Fibroblast of lung (primary cell): Measurements from ENCODE around the gene FSIP1. TPM values are rescaled to one million over a fixed set of nuclear protein-coding genes. Genes with fewer than 3 reads are reported as not detected.

ENCODE experiments used
- DNase-seq, 2 donors: peaks; one replicate each; pipeline versions ENCODE4 v3.0.0 to v3.0.0-alpha.2; 2010; ENCODE audit warnings: low read depth in 2 of 2
- H2AFZ ChIP-seq: 2 replicates; pipeline ENCODE4 v1.5.1; 2012; ENCODE audit warnings: low read length, control low read depth, inconsistent platforms
- H3K27ac ChIP-seq: 2 replicates; pipeline ENCODE4 v1.5.1; 2011; ENCODE audit warnings: low read length, control low read depth; ENCODE audit not compliant: insufficient read depth
- H3K27me3 ChIP-seq: 2 replicates; pipeline ENCODE4 v1.5.1; 2011; ENCODE audit warnings: mild to moderate bottlenecking, low read length; ENCODE audit not compliant: control insufficient read depth, insufficient read depth
- H3K36me3 ChIP-seq: 2 replicates; pipeline ENCODE4 v1.5.1; 2011; ENCODE audit warnings: low read length; ENCODE audit not compliant: control insufficient read depth, insufficient read depth
- H3K4me1 ChIP-seq: 2 replicates; pipeline ENCODE4 v1.5.1; 2011; ENCODE audit warnings: low read length; ENCODE audit not compliant: control insufficient read depth, insufficient read depth; ENCODE audit errors: extremely low read depth
- H3K4me2 ChIP-seq: 2 replicates; pipeline ENCODE4 v1.5.1; 2011; ENCODE audit warnings: low read length, control low read depth; ENCODE audit not compliant: insufficient read depth; ENCODE audit errors: extremely low read depth
- H3K4me3 ChIP-seq, 4 experiments: fragments of 200-600 bp in 1 of 4; sonication (generic) in 1 of 4; replicated peaks in 1 of 4; 2 replicates each; pipeline ENCODE4 v1.5.1; 2011 to 2016; ENCODE audit warnings: low read length in 4 of 4, low read depth in 3 of 4, mild to moderate bottlenecking in 3 of 4, control low read depth in 2 of 4, inconsistent platforms in 1 of 4, mixed read lengths in 1 of 4; ENCODE audit not compliant: insufficient read depth in 1 of 4; ENCODE audit errors: control extremely low read depth in 1 of 4
- H3K79me2 ChIP-seq: 2 replicates; pipeline ENCODE4 v1.5.1; 2012; ENCODE audit warnings: mild to moderate bottlenecking, low read length, inconsistent platforms; ENCODE audit not compliant: control insufficient read depth, insufficient read depth
- H3K9ac ChIP-seq: 2 replicates; pipeline ENCODE4 v1.5.1; 2011; ENCODE audit warnings: mild to moderate bottlenecking, low read length, control low read depth; ENCODE audit not compliant: insufficient read depth
- H3K9me3 ChIP-seq: 2 replicates; pipeline ENCODE4 v1.5.1; 2012; ENCODE audit warnings: low read depth, low read length; ENCODE audit not compliant: control insufficient read depth, insufficient read depth
- H4K20me1 ChIP-seq: 2 replicates; pipeline ENCODE4 v1.5.1; 2011; ENCODE audit warnings: low read length; ENCODE audit not compliant: control insufficient read depth, insufficient read depth; ENCODE audit errors: extremely low read depth
- CTCF ChIP-seq, 2 donors: IDR thresholded peaks in 1 of 2; conservative IDR thresholded peaks in 1 of 2; 1 replicate in 1 of 2; 2 replicates in 1 of 2; pipeline ENCODE4 v1.5.1; 2011 to 2012; ENCODE audit warnings: low read length in 2 of 2, control low read depth in 1 of 2, inconsistent platforms in 1 of 2, low read depth in 1 of 2, mild to moderate bottlenecking in 1 of 2
- EZH2 ChIP-seq: IDR thresholded peaks from 2 replicates; pipeline ENCODE4 v1.5.1; 2012; ENCODE audit warnings: low read length, control low read depth, mild to moderate bottlenecking; ENCODE audit errors: missing control alignments
- polyA plus RNA-seq, 2 donors: library from polyadenylated mRNA; depleted of rRNA in 1 of 2; stranded (reverse) in 1 of 2; unstranded in 1 of 2; fragments of >200 nt; gene quantifications; 2 replicates each; pipeline ENCODE4 v1.2.1, GENCODE V29; 2011 to 2012; ENCODE audit warnings: missing spikeins in 1 of 2
- total RNA-seq: library from RNA; depleted of rRNA; stranded (reverse); fragments of >200 nt; gene quantifications from 2 replicates; pipeline ENCODE4 v1.2.1, GENCODE V29; 2014

Gene FSIP1
- total and polyA plus RNA-seq, 2 donors (not counting 1 experiment from before 2014, with no cell fraction given): 0.50 to 5.1 TPM

GRCh38 chr15:39669661-39670060 is 113.0 kb downstream of the FSIP1 start:
- no peak overlapping the region for H3K4me3 ChIP-seq
- no peak for TF ChIP-seq EZH2
- no peak for TF ChIP-seq CTCF (conservative IDR thresholded peaks at IDR 0.05 in 1 of 2, IDR thresholded peaks at IDR 0.05 in 1 of 2; ENCODE audit: low read depth in 1 of 2, low read length in 2 of 2)
- H3K4me1 ChIP-seq: no peaks in the 10 kb centered on the region
- no peak overlapping the region for H3K4me2 ChIP-seq
- H3K36me3 ChIP-seq: no peaks in the 10 kb centered on the region
- no peak overlapping the region for H3K9ac ChIP-seq
- no peaks in the 10 kb centered on the region for H3K9me3 ChIP-seq
- H4K20me1 ChIP-seq: no peaks in the 10 kb centered on the region
- no peak overlapping the region for H3K27ac ChIP-seq
- no peaks in the 10 kb centered on the region for H3K79me2 ChIP-seq
- H3K27me3 ChIP-seq: no peaks in the 10 kb centered on the region
- no peak for DNase-seq
- H2AFZ ChIP-seq: no peak overlapping the region

- Histone ChIP-seq H3K79me2 (no peaks in the 10 kb centered on the region), H3K27me3 (no peaks in the 10 kb centered on the region), H3K9me3 (no peaks in the 10 kb centered on the region), H3K4me3 (no peak overlapping the region), H4K20me1 (no peaks in the 10 kb centered on the region), H3K4me2 (no peak overlapping the region), H3K36me3 (no peaks in the 10 kb centered on the region), H2AFZ (no peak overlapping the region), H3K27ac (no peak overlapping the region), H3K4me1 (no peaks in the 10 kb centered on the region), H3K9ac (no peak overlapping the region)
- TF ChIP-seq CTCF (conservative IDR thresholded peaks at IDR 0.05 in 1 of 2, IDR thresholded peaks at IDR 0.05 in 1 of 2; ENCODE audit: low read depth in 1 of 2, low read length in 2 of 2): no peak
- TF ChIP-seq EZH2: no peak
- no peak for DNase-seq
These were observed 113.4 kb downstream of the FSIP1 start for GRCh38 chr15:39669241-39669640.

GRCh38 chr15:39668457-39668856 is 114.2 kb downstream of the FSIP1 start:
- Histone ChIP-seq H4K20me1 (no peaks in the 10 kb centered on the region), H3K4me2 (no peak overlapping the region), H3K27ac (no peak overlapping the region), H3K9ac (no peak overlapping the region), H3K4me3 (no peak overlapping the region), H3K79me2 (no peaks in the 10 kb centered on the region), H2AFZ (no peak overlapping the region), H3K4me1 (no peaks in the 10 kb centered on the region), H3K27me3 (no peaks in the 10 kb centered on the region), H3K36me3 (no peaks in the 10 kb centered on the region), H3K9me3 (no peaks in the 10 kb centered on the region)
- no peak for DNase-seq
- TF ChIP-seq CTCF (conservative IDR thresholded peaks at IDR 0.05 in 1 of 2, IDR thresholded peaks at IDR 0.05 in 1 of 2; ENCODE audit: low read depth in 1 of 2, low read length in 2 of 2) (no peak), EZH2 (no peak)
